PC-3 (cell line): ENCODE results near the gene FAM124A.

Experiments used
- CTCF ChIP-seq: fragments of 300-600 bp; sonication (generic); conservative IDR thresholded peaks from 2 replicates; pipeline ENCODE4 v1.5.1; 2017; ENCODE audit warnings: antibody characterized with exemption, low read depth, mild to moderate bottlenecking, low read length
- EZH2 ChIP-seq: fragments of 300-600 bp; sonication (generic); IDR thresholded peaks from one replicate; pipeline ENCODE4 v1.6.1; 2017; ENCODE audit warnings: antibody characterized with exemption, mild to moderate bottlenecking, low read length; ENCODE audit not compliant: unreplicated experiment

- TF ChIP-seq CTCF (no peak), EZH2 (no peak)
Measured at GRCh38 chr13:51298812-51299211, 76.6 kb downstream of the FAM124A start.
